Panc1 (cell line): Measurements from ENCODE around the gene SRRM3. TPM values are rescaled to one million over a fixed set of nuclear protein-coding genes. Genes with fewer than 3 reads are reported as not detected.

ENCODE experiments used
- ATAC-seq: fragments of 200-7000 bp; cut with Tn5 transposase; 2 replicates; pipeline ENCODE4 v1.9.1; 2020; ENCODE audit warnings: mild to moderate bottlenecking, moderate library complexity
- BruUV-seq: library from RNA; stranded (reverse); fragments of 400-500 nt; replicated peaks from 2 replicates; lab custom pipeline; 2021; lab: Mats Ljungman, UMichigan
- CTCF ChIA-PET: fragments of 300-600 bp; sonication (Branson Sonifier 250); formaldehyde crosslinking; loops from one replicate; lab custom pipeline; 2022; ENCODE audit warnings: antibody characterized with exemption; lab: Charles Lee
- POLR2A ChIA-PET: fragments of 300-600 bp; sonication (Branson Sonifier 250); formaldehyde crosslinking; loops from one replicate; lab custom pipeline; 2022; ENCODE audit warnings: antibody characterized with exemption; lab: Charles Lee
- DNase-seq: peaks from one replicate; pipeline ENCODE4 v3.0.0-alpha.2; 2010; ENCODE audit warnings: low read depth, low spot score
- H3K27ac ChIP-seq: 2 replicates; pipeline ENCODE4 v1.5.1; 2011; ENCODE audit warnings: mild to moderate bottlenecking, low read length, inconsistent platforms
- H3K27me3 ChIP-seq: fragments of 200-500 bp; sonication (Bioruptor generic); 2 replicates; pipeline ENCODE4 v1.6.0; 2014; ENCODE audit warnings: low read length, inconsistent platforms; ENCODE audit not compliant: control insufficient read depth, insufficient read depth
- H3K36me3 ChIP-seq: fragments of 200-500 bp; sonication (Bioruptor generic); 2 replicates; pipeline ENCODE4 v1.5.1; 2014; ENCODE audit warnings: inconsistent platforms, mild to moderate bottlenecking, low read length, moderate library complexity; ENCODE audit not compliant: control insufficient read depth, insufficient read depth
- H3K4me1 ChIP-seq: 2 replicates; pipeline ENCODE4 v1.5.1; 2011; ENCODE audit warnings: inconsistent platforms, mild to moderate bottlenecking, low read length, moderate library complexity; ENCODE audit not compliant: control insufficient read depth, insufficient read depth
- H3K4me3 ChIP-seq, 2 experiments: 2 replicates each; pipeline ENCODE4 v1.5.1; 2011 to 2012; ENCODE audit warnings: low read depth in 2 of 2, low read length in 2 of 2, mild to moderate bottlenecking in 2 of 2, inconsistent platforms in 1 of 2, moderate library complexity in 1 of 2
- H3K9me3 ChIP-seq: fragments of 200-500 bp; sonication (Bioruptor generic); 2 replicates; pipeline ENCODE4 v1.5.1; 2014; ENCODE audit warnings: low read depth, mild to moderate bottlenecking, inconsistent platforms, low read length, moderate library complexity; ENCODE audit not compliant: control insufficient read depth, insufficient read depth
- CTCF ChIP-seq: fragments of 450-650 bp; IDR thresholded peaks from 2 replicates; pipeline ENCODE4 v1.5.1; 2017; ENCODE audit warnings: mild to moderate bottlenecking
- POLR2AphosphoS5 ChIP-seq: IDR thresholded peaks from 2 replicates; pipeline ENCODE4 v1.6.1; 2012; ENCODE audit warnings: mild to moderate bottlenecking, low read depth, low read length, moderate library complexity
- SIN3A ChIP-seq: IDR thresholded peaks from 2 replicates; pipeline ENCODE4 v1.6.1; 2012; ENCODE audit warnings: low read depth, mild to moderate bottlenecking, low read length, moderate library complexity, borderline replicate concordance; ENCODE audit not compliant: insufficient read depth
- TCF7L2 ChIP-seq: IDR thresholded peaks from 2 replicates; pipeline ENCODE4 v1.6.1; 2011; ENCODE audit warnings: mild to moderate bottlenecking, low read depth, low read length, inconsistent platforms
- in situ Hi-C: cut with HindIII; loops from 2 replicates; pipeline ENCODE4 v1.10.0; 2016; ENCODE audit warnings: low sequenced_read_pairs, low pct_unique_long_range_greater_than_20kb
- intact Hi-C: fragments of 100-400 bp; cut with micrococcal nuclease; formaldehyde crosslinking; loops from one replicate; pipeline ENCODE4 v1.10.0; 2022; ENCODE audit not compliant: unreplicated experiment
- total RNA-seq: library from RNA; stranded (reverse); gene quantifications from one replicate; pipeline ENCODE4 v1.2.1, GENCODE V29; 2021; ENCODE audit not compliant: unreplicated experiment
- TF ChIP-seq, protein P1 (sequence below), 2 experiments: IDR thresholded peaks; 2 replicates each; pipeline ENCODE4 v1.6.1; 2011 to 2012; ENCODE audit warnings: low read depth in 2 of 2, control low read depth in 1 of 2, low read length in 1 of 2, mild to moderate bottlenecking in 1 of 2, moderate library complexity in 1 of 2; ENCODE audit not compliant: insufficient read depth in 1 of 2

SRRM3 gene
- total RNA-seq, 1 experiment from 2014 or later = 8.5 TPM

GRCh38 chr7:76259124-76260093 lies 57.7 kb downstream of the SRRM3 start:
- ATAC-seq = no peak
- POLR2A ChIA-PET = interaction anchor here (0.7 kb wide), 1 partner anchor 70 kb away, joined by 4 read pairs; no protein-coding TSS in a partner anchor
- no peak for DNase-seq
- Histone ChIP-seq H3K27ac (no peak overlapping the region), H3K36me3 (no peaks in the 10 kb centered on the region), H3K27me3 (no peaks in the 10 kb centered on the region), H3K4me3 (peak overlapping the region; percentile 30 to 36), H3K4me1 (no peaks in the 10 kb centered on the region; the same call in 1 of the 2 replicates), H3K9me3 (no peaks in the 10 kb centered on the region)
- in situ Hi-C loops (no loop called here), intact Hi-C loops (no loop called here)
- no TSS peak for BruUV-seq
- TF ChIP-seq SIN3A = no peak
- TF ChIP-seq TCF7L2 = no peak
- TF ChIP-seq POLR2AphosphoS5 = no peak
- TF ChIP-seq CTCF = no peak
- TF ChIP-seq, protein P1, sequence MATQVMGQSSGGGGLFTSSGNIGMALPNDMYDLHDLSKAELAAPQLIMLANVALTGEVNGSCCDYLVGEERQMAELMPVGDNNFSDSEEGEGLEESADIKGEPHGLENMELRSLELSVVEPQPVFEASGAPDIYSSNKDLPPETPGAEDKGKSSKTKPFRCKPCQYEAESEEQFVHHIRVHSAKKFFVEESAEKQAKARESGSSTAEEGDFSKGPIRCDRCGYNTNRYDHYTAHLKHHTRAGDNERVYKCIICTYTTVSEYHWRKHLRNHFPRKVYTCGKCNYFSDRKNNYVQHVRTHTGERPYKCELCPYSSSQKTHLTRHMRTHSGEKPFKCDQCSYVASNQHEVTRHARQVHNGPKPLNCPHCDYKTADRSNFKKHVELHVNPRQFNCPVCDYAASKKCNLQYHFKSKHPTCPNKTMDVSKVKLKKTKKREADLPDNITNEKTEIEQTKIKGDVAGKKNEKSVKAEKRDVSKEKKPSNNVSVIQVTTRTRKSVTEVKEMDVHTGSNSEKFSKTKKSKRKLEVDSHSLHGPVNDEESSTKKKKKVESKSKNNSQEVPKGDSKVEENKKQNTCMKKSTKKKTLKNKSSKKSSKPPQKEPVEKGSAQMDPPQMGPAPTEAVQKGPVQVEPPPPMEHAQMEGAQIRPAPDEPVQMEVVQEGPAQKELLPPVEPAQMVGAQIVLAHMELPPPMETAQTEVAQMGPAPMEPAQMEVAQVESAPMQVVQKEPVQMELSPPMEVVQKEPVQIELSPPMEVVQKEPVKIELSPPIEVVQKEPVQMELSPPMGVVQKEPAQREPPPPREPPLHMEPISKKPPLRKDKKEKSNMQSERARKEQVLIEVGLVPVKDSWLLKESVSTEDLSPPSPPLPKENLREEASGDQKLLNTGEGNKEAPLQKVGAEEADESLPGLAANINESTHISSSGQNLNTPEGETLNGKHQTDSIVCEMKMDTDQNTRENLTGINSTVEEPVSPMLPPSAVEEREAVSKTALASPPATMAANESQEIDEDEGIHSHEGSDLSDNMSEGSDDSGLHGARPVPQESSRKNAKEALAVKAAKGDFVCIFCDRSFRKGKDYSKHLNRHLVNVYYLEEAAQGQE (IDR thresholded peaks at IDR 0.05; ENCODE audit: insufficient read depth in 1 of 2, low read depth in 2 of 2, low read length in 1 of 2) = no peak
- CTCF ChIA-PET = interaction anchor here (0.7 kb wide), 2 partner anchors 58 to 162 kb away, joined by 3 to 6 read pairs; no protein-coding TSS in a partner anchor

DNA sequence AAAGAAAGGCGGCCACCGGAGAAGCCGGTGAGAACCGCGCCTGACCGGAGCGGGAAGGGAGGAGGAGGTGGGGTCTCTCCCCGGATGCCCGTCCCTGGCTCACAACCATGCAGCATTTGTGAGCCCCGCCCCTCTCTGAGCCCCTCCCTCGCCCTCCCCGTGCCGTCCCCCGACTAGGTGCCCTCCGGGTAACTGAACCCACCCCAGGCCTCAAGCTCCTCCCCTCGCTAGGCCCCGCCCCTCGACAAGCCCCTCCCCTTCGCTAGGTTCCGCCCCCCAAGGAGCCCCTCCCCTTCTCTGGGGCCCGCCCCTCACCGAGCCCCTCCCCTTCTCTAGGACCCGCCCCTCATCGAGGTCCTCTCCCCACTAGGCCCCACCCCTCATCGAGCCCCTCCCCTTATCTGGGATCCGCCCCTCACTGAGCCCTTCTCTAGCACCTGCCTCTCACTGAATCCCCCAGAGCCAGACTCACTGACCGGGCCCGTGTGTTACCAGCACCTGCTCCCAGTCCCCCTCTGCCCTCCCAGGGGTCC lies 58.5 kb downstream of the SRRM3 start:
- in situ Hi-C loops = no loop called here
- Histone ChIP-seq H3K4me3 (peak overlapping the region; percentile 30 to 36), H3K27me3 (no peaks in the 10 kb centered on the region), H3K27ac (no peak overlapping the region), H3K9me3 (no peaks in the 10 kb centered on the region), H3K4me1 (no peaks in the 10 kb centered on the region; the same call in 1 of the 2 replicates), H3K36me3 (no peaks in the 10 kb centered on the region)
- no TSS peak for BruUV-seq
- ChIA-PET CTCF (interaction anchor here (0.7 kb wide), 2 partner anchors 57 to 163 kb away, joined by 3 to 6 read pairs; no protein-coding TSS in a partner anchor), POLR2A (interaction anchor here (0.6 to 0.7 kb wide), 3 partner anchors 31 to 531 kb away, joined by 4 to 8 read pairs (median 6); no protein-coding TSS in a partner anchor)
- ATAC-seq (peak; percentile 68), DNase-seq (no peak)
- intact Hi-C loops = no loop called here
- no peak for TF ChIP-seq SIN3A
- no peak for TF ChIP-seq POLR2AphosphoS5
- no peak for TF ChIP-seq CTCF
